AG09309 (cell line): ENCODE data around the gene KIF12.

Experiments used
- DNase-seq: peaks from one replicate; pipeline ENCODE4 v3.0.0-alpha.2; 2010; ENCODE audit warnings: low read depth
- H3K4me3 ChIP-seq: 2 replicates; pipeline ENCODE4 v1.5.1; 2011; ENCODE audit warnings: mild to moderate bottlenecking, low read depth, low read length, moderate library complexity; ENCODE audit not compliant: control insufficient read depth
- CTCF ChIP-seq: IDR thresholded peaks from 2 replicates; pipeline ENCODE4 v1.5.1; 2011; ENCODE audit warnings: mild to moderate bottlenecking, low read depth, low read length, inconsistent platforms; ENCODE audit not compliant: insufficient read depth, control insufficient read depth; ENCODE audit errors: missing control alignments

The KIF12 gene

GRCh38 chr9:114080195-114080772 lies 18.8 kb downstream of the KIF12 start:
- TF ChIP-seq CTCF, result no peak
- no peak overlapping the region for H3K4me3 ChIP-seq
- no peak for DNase-seq

GRCh38 chr9:114078781-114079156 lies 20.3 kb downstream of the KIF12 start:
- no peak overlapping the region for H3K4me3 ChIP-seq
- TF ChIP-seq CTCF, result no peak

GRCh38 chr9:114078021-114078780 lies 20.9 kb downstream of the KIF12 start, which contains the start of gene AMBP:
Gene AMBP, minus strand, starts transcription at chr9:114078300. Its CDS starts 91 bp downstream, at chr9:114078209.
- no peak for TF ChIP-seq CTCF
- no peak for DNase-seq
- H3K4me3 ChIP-seq, result no peak within 1 kb of the TSS

More at GRCh38 chr9:114078781-114079156, 20.3 kb downstream of the KIF12 start:
- DNase-seq, result no peak

- DNase-seq, result no peak
- H3K4me3 ChIP-seq, result no peak overlapping the region
- no peak for TF ChIP-seq CTCF
These were observed 21.8 kb downstream of the KIF12 start for GRCh38 chr9:114077162-114077837.

- DNase-seq, result no peak
- no peak for TF ChIP-seq CTCF
- H3K4me3 ChIP-seq, result no peak overlapping the region
These were observed 22.6 kb downstream of the KIF12 start for GRCh38 chr9:114076237-114077161.

- H3K4me3 ChIP-seq, result no peak overlapping the region
- no peak for TF ChIP-seq CTCF
- DNase-seq, result no peak
These were observed 23.5 kb downstream of the KIF12 start for GRCh38 chr9:114075602-114076001.
